HepG2 (cell line): ENCODE results near the gene OSBPL10. TPM values are rescaled to one million over a fixed set of nuclear protein-coding genes. Genes with fewer than 3 reads are reported as not detected.

Experiments used
- ATAC-seq: fragments of 200-7000 bp; cut with Tn5 transposase; 3 replicates; pipeline ENCODE4 v1.9.1; 2020; ENCODE audit warnings: mild to moderate bottlenecking, moderate library complexity
- BruUV-seq: library from RNA; stranded (reverse); fragments of 400-500 nt; replicated peaks from 2 replicates; lab custom pipeline; 2021; lab: Mats Ljungman, UMichigan
- CTCF ChIA-PET: fragments of 300-600 bp; formaldehyde crosslinking; extraction: SDS; loops from one replicate; lab custom pipeline; 2021; ENCODE audit warnings: low total read pairs, inconsistent platforms, low intra/inter-chr PET ratio; lab: Yijun Ruan, JAX
- POLR2A ChIA-PET: fragments of 350-600 bp; sonication (Branson Sonifier 250); formaldehyde crosslinking; loops from one replicate; lab custom pipeline; 2020; ENCODE audit warnings: antibody characterized with exemption, inconsistent platforms; lab: Yijun Ruan, JAX
- DNase-seq: peaks from one replicate; pipeline ENCODE4 v3.0.0-alpha.2; 2015; ENCODE audit warnings: low spot score
- FAIRE-seq: peaks from 3 replicates; lab custom pipeline; 2011; peaks lifted over from hg19 to GRCh38; lab: Jason Lieb, UNC
- H2AFZ ChIP-seq: one replicate; pipeline ENCODE4 v1.6.1; 2011; ENCODE audit warnings: low read length, inconsistent platforms
- H3K27ac ChIP-seq: fragments of 300-600 bp; 3 replicates; pipeline ENCODE4 v1.8.0; 2011; ENCODE audit warnings: mixed run types, mild to moderate bottlenecking, mixed read lengths, low read length, inconsistent platforms; ENCODE audit not compliant: insufficient read depth; ENCODE audit errors: extremely low read length
- H3K27me3 ChIP-seq, 2 experiments: fragments of 200-600 bp in 1 of 2; 2 replicates in 1 of 2; 3 replicates in 1 of 2; pipeline versions ENCODE4 v1.6.0 to v1.8.0; 2011; ENCODE audit warnings: low read length in 2 of 2, mild to moderate bottlenecking in 2 of 2, moderate library complexity in 2 of 2, inconsistent platforms in 1 of 2; ENCODE audit not compliant: insufficient read depth in 2 of 2, control insufficient read depth in 1 of 2
- H3K36me3 ChIP-seq, 2 experiments: fragments of 200-600 bp in 1 of 2; replicated peaks in 1 of 2; 2 replicates in 1 of 2; 3 replicates in 1 of 2; pipeline versions ENCODE4 v1.5.1 to v1.8.0; 2011; ENCODE audit warnings: low read length in 2 of 2, inconsistent platforms in 1 of 2; ENCODE audit not compliant: insufficient read depth in 2 of 2, control insufficient read depth in 1 of 2
- H3K4me1 ChIP-seq: 2 replicates; pipeline ENCODE4 v1.5.1; 2012; ENCODE audit warnings: low read length, inconsistent platforms; ENCODE audit not compliant: insufficient read depth
- H3K4me2 ChIP-seq: 2 replicates; pipeline ENCODE4 v1.6.0; 2011; ENCODE audit warnings: low read depth, low read length, inconsistent platforms
- H3K4me3 ChIP-seq, 3 experiments: fragments of 200-600 bp in 1 of 3; sonication (generic), shearing (Covaris generic) in 1 of 3; replicated peaks in 1 of 3; 2 replicates each; pipeline ENCODE4 v1.5.1; 2011 to 2016; ENCODE audit warnings: low read length in 3 of 3, inconsistent platforms in 2 of 3, low read depth in 2 of 3, mild to moderate bottlenecking in 2 of 3, control low read depth in 1 of 3, mixed read lengths in 1 of 3; ENCODE audit not compliant: insufficient read depth in 1 of 3
- H3K79me2 ChIP-seq: one replicate; pipeline ENCODE4 v1.6.1; 2011; ENCODE audit warnings: low read length, inconsistent platforms; ENCODE audit not compliant: insufficient read depth
- H3K9ac ChIP-seq: 2 replicates; pipeline ENCODE4 v1.6.0; 2011; ENCODE audit warnings: mild to moderate bottlenecking, low read depth, low read length, inconsistent platforms; ENCODE audit not compliant: insufficient read depth
- H3K9me3 ChIP-seq: 2 replicates; pipeline ENCODE4 v1.5.1; 2012; ENCODE audit warnings: mild to moderate bottlenecking, low read length
- H4K20me1 ChIP-seq: 2 replicates; pipeline ENCODE4 v1.6.0; 2011; ENCODE audit warnings: inconsistent platforms, mild to moderate bottlenecking, low read length, moderate library complexity; ENCODE audit not compliant: insufficient read depth
- MAFF ChIP-seq: IDR thresholded peaks from 2 replicates; pipeline ENCODE4 v1.6.1; 2011; ENCODE audit warnings: low read depth, low read length, improper control_type of control experiment
- MAFK ChIP-seq, 2 experiments: IDR thresholded peaks in 1 of 2; conservative IDR thresholded peaks in 1 of 2; 2 replicates each; pipeline ENCODE4 v1.6.1; 2011; ENCODE audit warnings: improper control_type of control experiment in 2 of 2, low read length in 2 of 2
- RBAK ChIP-seq: sonication (generic); formaldehyde crosslinking; IDR thresholded peaks from 2 replicates; pipeline ENCODE4 v1.5.1; 2020; ENCODE audit warnings: mild to moderate bottlenecking, missing genetic modification reagents
- ZIK1 ChIP-seq: sonication (generic); formaldehyde crosslinking; IDR thresholded peaks from 2 replicates; pipeline ENCODE4 v1.5.0; 2020; ENCODE audit warnings: mild to moderate bottlenecking, low read depth, missing genetic modification reagents, borderline replicate concordance
- ZNF749 ChIP-seq: sonication (generic); formaldehyde crosslinking; IDR thresholded peaks from 2 replicates; pipeline ENCODE4 v1.8.0; 2022; ENCODE audit warnings: mild to moderate bottlenecking, missing genetic modification reagents, moderate library complexity, borderline replicate concordance
- WGBS: methylation state at CpG from one replicate; pipeline ENCODE4 v1.1.6; 2017; ENCODE audit warnings: low lambda C conversion rate; 5-methylcytosine and 5-hydroxymethylcytosine counted together
- in situ Hi-C: cut with HindIII; loops from 2 replicates; pipeline ENCODE4 v1.10.0; 2017; ENCODE audit warnings: low pct_unique_long_range_greater_than_20kb; ENCODE audit not compliant: extremely low pct_ligation_motif_present
- intact Hi-C: fragments of 100-400 bp; cut with micrococcal nuclease; formaldehyde crosslinking; loops from one replicate; pipeline ENCODE4 v1.10.0; 2022; ENCODE audit not compliant: unreplicated experiment
- polyA plus RNA-seq, 8 experiments: library from polyadenylated mRNA; depleted of rRNA in 3 of 8; stranded (reverse) in 7 of 8; unstranded in 1 of 8; fragments of >200 nt; fragmentation: Illumina TruSeq in 4 of 8; extraction: Trizol in 4 of 8; gene quantifications; 2 replicates each; pipeline versions ENCODE4 v1.2.1 to v1.2.3, GENCODE V29; 2011 to 2016; ENCODE audit warnings: low read depth in 4 of 8, missing spikeins in 1 of 8, mixed read lengths in 1 of 8; ENCODE audit not compliant: insufficient read depth in 1 of 8
- total RNA-seq, 5 experiments: library from RNA; depleted of rRNA; stranded (reverse); fragments of >200 nt; fragmentation: Illumina TruSeq; extraction: Trizol; gene quantifications; 2 replicates each; pipeline ENCODE4 v1.2.3, GENCODE V29; 2016; ENCODE audit warnings: low read depth in 1 of 5
- TF ChIP-seq, protein P1 (sequence below): sonication (generic); formaldehyde crosslinking; IDR thresholded peaks from 2 replicates; pipeline ENCODE4 v1.4.0; 2020; ENCODE audit warnings: missing genetic modification reagents
- TF ChIP-seq, protein P2 (sequence below): sonication (generic); formaldehyde crosslinking; IDR thresholded peaks from 2 replicates; pipeline ENCODE4 v1.5.1; 2020; ENCODE audit warnings: missing genetic modification reagents, mild to moderate bottlenecking, borderline replicate concordance

The OSBPL10 gene
- total and polyA plus RNA-seq, 2 of the 13 experiments (the other 11 are each of a cell fraction or from before 2014, with no cell fraction given): 10.3 to 28.6 TPM

DNA sequence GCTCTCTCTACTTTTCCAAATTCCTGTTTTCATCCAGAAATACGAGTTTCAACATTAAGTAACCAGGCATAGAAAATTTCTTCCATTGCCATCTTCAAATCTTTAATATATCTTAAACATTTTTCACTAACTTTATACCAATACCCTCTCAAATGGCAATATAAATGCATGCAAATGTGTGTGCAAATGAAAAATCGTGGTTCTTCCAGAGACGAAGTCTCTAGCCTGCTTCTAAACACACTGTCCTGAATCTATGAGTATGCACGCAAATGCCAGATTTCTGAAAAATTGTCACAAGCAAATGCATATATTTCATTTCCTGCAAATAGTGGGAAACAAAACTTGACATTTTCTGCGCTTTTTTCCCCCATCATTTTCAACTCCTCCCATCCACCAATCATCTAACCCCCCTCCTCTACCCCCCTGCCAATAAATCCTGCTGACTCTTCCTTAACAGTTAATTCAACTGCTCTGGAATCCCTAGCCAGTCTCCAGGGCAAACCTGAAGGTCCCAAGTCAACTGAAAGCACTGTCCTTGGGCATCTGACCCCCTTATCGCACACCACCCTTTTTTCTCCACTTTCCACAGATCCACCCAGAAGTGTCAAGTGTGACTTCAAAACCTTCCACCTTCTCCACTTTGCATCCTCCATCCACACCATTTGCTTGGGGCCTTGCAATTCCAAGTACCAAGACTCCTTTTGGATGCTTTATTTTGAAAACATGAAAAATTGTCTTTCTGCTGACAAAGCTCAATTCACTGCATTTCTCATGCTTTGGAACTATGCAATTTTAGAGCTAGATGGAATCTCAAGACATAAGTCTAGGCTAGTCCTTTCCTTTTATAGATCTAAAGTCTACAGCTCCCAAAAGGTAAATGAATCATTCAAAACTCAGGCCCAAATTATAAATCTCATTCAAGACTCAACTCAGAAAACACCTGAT, 144.7 kb downstream of the OSBPL10 start:
- ChIA-PET POLR2A (no interaction called here), CTCF (no interaction called here)
- Histone ChIP-seq H4K20me1 (no peaks in the 10 kb centered on the region), H3K79me2 (peaks cover 8% of the 10 kb centered on the region), H3K4me2 (no peak overlapping the region), H3K4me3 (no peak overlapping the region), H3K9me3 (no peaks in the 10 kb centered on the region), H3K4me1 (peaks cover 23% of the 10 kb centered on the region), H3K27ac (no peak overlapping the region), H3K9ac (no peak overlapping the region), H3K36me3 (no peaks in the 10 kb centered on the region), H2AFZ (no peak overlapping the region), H3K27me3 (no peaks in the 10 kb centered on the region)
- in situ Hi-C loops (no loop called here), intact Hi-C loops (loop anchor here (1.0 kb wide), 1 partner anchor 10 kb away; no protein-coding TSS in a partner anchor)
- 95% methylated on average over 6 of the region's 6 CpGs for WGBS
- TF ChIP-seq MAFF: peak; percentile 80
- no peak for TF ChIP-seq ZIK1
- peak; percentile 82 to 87 for TF ChIP-seq MAFK (conservative IDR thresholded peaks at IDR 0.05 in 1 of 2, IDR thresholded peaks at IDR 0.05 in 1 of 2; ENCODE audit: low read length in 2 of 2)
- FAIRE-seq (no peak), DNase-seq (no peak), ATAC-seq (no peak)
- BruUV-seq: no TSS peak

DNA sequence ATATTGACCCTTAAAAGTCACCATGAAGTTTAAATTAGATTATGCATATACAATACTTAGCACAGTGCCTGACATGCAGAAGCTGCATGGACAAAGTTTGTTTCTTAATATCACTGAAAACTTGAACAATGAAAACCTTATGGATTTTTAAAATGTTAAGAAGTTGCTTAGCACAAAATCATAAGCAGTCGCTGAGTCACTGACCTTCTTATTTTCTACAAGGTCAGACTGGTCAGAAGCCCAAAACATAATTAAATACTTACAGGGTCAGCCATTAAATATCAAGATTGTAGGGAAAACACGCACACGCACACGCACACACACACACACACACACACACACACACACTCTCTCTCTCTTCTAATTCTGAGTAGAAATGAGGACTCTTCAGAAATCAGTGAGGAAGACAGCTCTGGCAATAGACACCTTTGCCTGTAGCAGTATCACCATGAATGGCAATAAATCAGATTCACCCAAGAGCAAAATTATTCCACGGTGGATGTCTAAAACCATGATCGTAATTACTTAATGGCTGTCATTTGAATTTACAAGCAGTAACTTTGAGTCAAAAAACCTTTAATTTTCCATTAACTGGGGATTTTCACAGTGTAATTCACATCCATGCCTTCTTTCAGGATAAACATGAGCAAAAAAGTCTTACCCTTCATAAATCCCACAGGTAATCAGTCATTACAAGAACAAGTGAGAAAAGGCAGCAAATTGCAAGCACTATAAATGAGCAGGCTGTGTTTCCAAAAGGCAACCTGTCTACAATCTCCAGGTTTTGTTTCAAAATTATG, 147.5 kb downstream of the OSBPL10 start:
- H2AFZ ChIP-seq: no peak overlapping the region
- TF ChIP-seq ZNF749 (CRISPR knock-in tag) (no peak), RBAK (CRISPR knock-in tag) (no peak)
- TF ChIP-seq, protein P1, sequence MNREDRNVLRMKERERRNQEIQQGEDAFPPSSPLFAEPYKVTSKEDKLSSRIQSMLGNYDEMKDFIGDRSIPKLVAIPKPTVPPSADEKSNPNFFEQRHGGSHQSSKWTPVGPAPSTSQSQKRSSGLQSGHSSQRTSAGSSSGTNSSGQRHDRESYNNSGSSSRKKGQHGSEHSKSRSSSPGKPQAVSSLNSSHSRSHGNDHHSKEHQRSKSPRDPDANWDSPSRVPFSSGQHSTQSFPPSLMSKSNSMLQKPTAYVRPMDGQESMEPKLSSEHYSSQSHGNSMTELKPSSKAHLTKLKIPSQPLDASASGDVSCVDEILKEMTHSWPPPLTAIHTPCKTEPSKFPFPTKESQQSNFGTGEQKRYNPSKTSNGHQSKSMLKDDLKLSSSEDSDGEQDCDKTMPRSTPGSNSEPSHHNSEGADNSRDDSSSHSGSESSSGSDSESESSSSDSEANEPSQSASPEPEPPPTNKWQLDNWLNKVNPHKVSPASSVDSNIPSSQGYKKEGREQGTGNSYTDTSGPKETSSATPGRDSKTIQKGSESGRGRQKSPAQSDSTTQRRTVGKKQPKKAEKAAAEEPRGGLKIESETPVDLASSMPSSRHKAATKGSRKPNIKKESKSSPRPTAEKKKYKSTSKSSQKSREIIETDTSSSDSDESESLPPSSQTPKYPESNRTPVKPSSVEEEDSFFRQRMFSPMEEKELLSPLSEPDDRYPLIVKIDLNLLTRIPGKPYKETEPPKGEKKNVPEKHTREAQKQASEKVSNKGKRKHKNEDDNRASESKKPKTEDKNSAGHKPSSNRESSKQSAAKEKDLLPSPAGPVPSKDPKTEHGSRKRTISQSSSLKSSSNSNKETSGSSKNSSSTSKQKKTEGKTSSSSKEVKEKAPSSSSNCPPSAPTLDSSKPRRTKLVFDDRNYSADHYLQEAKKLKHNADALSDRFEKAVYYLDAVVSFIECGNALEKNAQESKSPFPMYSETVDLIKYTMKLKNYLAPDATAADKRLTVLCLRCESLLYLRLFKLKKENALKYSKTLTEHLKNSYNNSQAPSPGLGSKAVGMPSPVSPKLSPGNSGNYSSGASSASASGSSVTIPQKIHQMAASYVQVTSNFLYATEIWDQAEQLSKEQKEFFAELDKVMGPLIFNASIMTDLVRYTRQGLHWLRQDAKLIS (CRISPR knock-in tag): no peak
- TF ChIP-seq, protein P2, sequence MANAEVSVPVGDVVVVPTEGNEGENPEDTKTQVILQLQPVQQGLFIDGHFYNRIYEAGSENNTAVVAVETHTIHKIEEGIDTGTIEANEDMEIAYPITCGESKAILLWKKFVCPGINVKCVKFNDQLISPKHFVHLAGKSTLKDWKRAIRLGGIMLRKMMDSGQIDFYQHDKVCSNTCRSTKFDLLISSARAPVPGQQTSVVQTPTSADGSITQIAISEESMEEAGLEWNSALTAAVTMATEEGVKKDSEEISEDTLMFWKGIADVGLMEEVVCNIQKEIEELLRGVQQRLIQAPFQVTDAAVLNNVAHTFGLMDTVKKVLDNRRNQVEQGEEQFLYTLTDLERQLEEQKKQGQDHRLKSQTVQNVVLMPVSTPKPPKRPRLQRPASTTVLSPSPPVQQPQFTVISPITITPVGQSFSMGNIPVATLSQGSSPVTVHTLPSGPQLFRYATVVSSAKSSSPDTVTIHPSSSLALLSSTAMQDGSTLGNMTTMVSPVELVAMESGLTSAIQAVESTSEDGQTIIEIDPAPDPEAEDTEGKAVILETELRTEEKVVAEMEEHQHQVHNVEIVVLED (CRISPR knock-in tag): no peak
- ATAC-seq (no peak), DNase-seq (no peak), FAIRE-seq (no peak)
- peaks cover 2% of the 10 kb centered on the region for H3K4me1 ChIP-seq
- no peak overlapping the region for H3K27ac ChIP-seq
- POLR2A ChIA-PET: no interaction called here
- no TSS peak for BruUV-seq
- intact Hi-C loops: no loop called here
- peaks cover 4 to 8% of the 10 kb centered on the region in 2 experiments; a peak in 2 of 5 replicates for H3K36me3 ChIP-seq
- H3K79me2 ChIP-seq: peaks cover 6% of the 10 kb centered on the region
- H4K20me1 ChIP-seq: no peaks in the 10 kb centered on the region
- 81% methylated on average over 6 of the region's 6 CpGs for WGBS
- no peak overlapping the region for H3K4me2 ChIP-seq
- H3K27me3 ChIP-seq: no peaks in the 10 kb centered on the region
- no peak overlapping the region for H3K4me3 ChIP-seq
- CTCF ChIA-PET: no interaction called here
- in situ Hi-C loops: no loop called here
- no peaks in the 10 kb centered on the region for H3K9me3 ChIP-seq
- H3K9ac ChIP-seq: no peak overlapping the region
